ENCODE data around the gene SLC19A1.
"Not testable (repeated sequence)": the region's sequence is repeated elsewhere in the genome, so short reads cannot be mapped to it uniquely, and the experiment has no call there.

SLC19A1 gene

GRCh38 chr21:45504021-45504515 lies 38.2 kb downstream of the SLC19A1 start:
- 94 to 95% methylated on average over 22 of the region's 22 CpGs for WGBS, 2 experiments

GRCh38 chr21:45503226-45503625 lies 39.0 kb downstream of the SLC19A1 start:
- not testable (repeated sequence) for H3K27ac ChIP-seq (ENCODE audit: insufficient read depth, low read depth, low read length, poor library complexity, severe bottlenecking); H3K4me3 ChIP-seq (ENCODE audit: insufficient read depth, low read depth, low read length); H3K36me3 ChIP-seq (ENCODE audit: control insufficient read depth, insufficient read depth, low read length); H3K4me1 ChIP-seq (ENCODE audit: control insufficient read depth, insufficient read depth, low read length); H3K9me3 ChIP-seq (ENCODE audit: control insufficient read depth, low read length); H3K27me3 ChIP-seq (ENCODE audit: control insufficient read depth, insufficient read depth, low read length, poor library complexity, severe bottlenecking)
- 88 to 100% methylated on average over 2 of the region's 4 CpGs for WGBS, 2 experiments

More at GRCh38 chr21:45504021-45504515, 38.2 kb downstream of the SLC19A1 start:
- Histone ChIP-seq H3K4me1 (ENCODE audit: control insufficient read depth, insufficient read depth, low read length) (no peaks in the 10 kb centered on the region), H3K27me3 (ENCODE audit: control insufficient read depth, insufficient read depth, low read length, poor library complexity, severe bottlenecking) (no peaks in the 10 kb centered on the region), H3K36me3 (ENCODE audit: control insufficient read depth, insufficient read depth, low read length) (no peaks in the 10 kb centered on the region), H3K9me3 (ENCODE audit: control insufficient read depth, low read length) (no peaks in the 10 kb centered on the region), H3K4me3 (ENCODE audit: insufficient read depth, low read depth, low read length) (no peak overlapping the region), H3K27ac (ENCODE audit: insufficient read depth, low read depth, low read length, poor library complexity, severe bottlenecking) (no peak overlapping the region)

GRCh38 chr21:45502600-45502999 lies 39.6 kb downstream of the SLC19A1 start:
- H3K36me3 ChIP-seq (ENCODE audit: control insufficient read depth, insufficient read depth, low read length) = no peaks in the 10 kb centered on the region
- no peak overlapping the region for H3K27ac ChIP-seq (ENCODE audit: insufficient read depth, low read depth, low read length, poor library complexity, severe bottlenecking)
- H3K9me3 ChIP-seq (ENCODE audit: control insufficient read depth, low read length) = no peaks in the 10 kb centered on the region
- H3K4me3 ChIP-seq (ENCODE audit: insufficient read depth, low read depth, low read length) = no peak overlapping the region
- 95% methylated on average over 10 of the region's 10 CpGs for WGBS, 2 experiments
- no peaks in the 10 kb centered on the region for H3K4me1 ChIP-seq (ENCODE audit: control insufficient read depth, insufficient read depth, low read length)
- no peaks in the 10 kb centered on the region for H3K27me3 ChIP-seq (ENCODE audit: control insufficient read depth, insufficient read depth, low read length, poor library complexity, severe bottlenecking)

- WGBS, 2 experiments = 92 to 95% methylated on average over 13 of the region's 13 CpGs
- Histone ChIP-seq H3K4me1 (ENCODE audit: control insufficient read depth, insufficient read depth, low read length) (no peaks in the 10 kb centered on the region), H3K9me3 (ENCODE audit: control insufficient read depth, low read length) (no peaks in the 10 kb centered on the region), H3K27me3 (ENCODE audit: control insufficient read depth, insufficient read depth, low read length, poor library complexity, severe bottlenecking) (no peaks in the 10 kb centered on the region), H3K4me3 (ENCODE audit: insufficient read depth, low read depth, low read length) (no peak overlapping the region), H3K36me3 (ENCODE audit: control insufficient read depth, insufficient read depth, low read length) (no peaks in the 10 kb centered on the region), H3K27ac (ENCODE audit: insufficient read depth, low read depth, low read length, poor library complexity, severe bottlenecking) (no peak overlapping the region)
Observed at GRCh38 chr21:45502006-45502345, 40.3 kb downstream of the SLC19A1 start.

- not testable (repeated sequence) for H3K4me1 ChIP-seq (ENCODE audit: control insufficient read depth, insufficient read depth, low read length); H3K9me3 ChIP-seq (ENCODE audit: control insufficient read depth, low read length); H3K4me3 ChIP-seq (ENCODE audit: insufficient read depth, low read depth, low read length); H3K27me3 ChIP-seq (ENCODE audit: control insufficient read depth, insufficient read depth, low read length, poor library complexity, severe bottlenecking); H3K27ac ChIP-seq (ENCODE audit: insufficient read depth, low read depth, low read length, poor library complexity, severe bottlenecking); H3K36me3 ChIP-seq (ENCODE audit: control insufficient read depth, insufficient read depth, low read length)
- WGBS, 2 experiments = 93 to 94% methylated on average over 19 of the region's 20 CpGs
Observed at GRCh38 chr21:45501081-45502005, 40.9 kb downstream of the SLC19A1 start.

- Histone ChIP-seq H3K4me1 (ENCODE audit: control insufficient read depth, insufficient read depth, low read length) (no peaks in the 10 kb centered on the region), H3K36me3 (ENCODE audit: control insufficient read depth, insufficient read depth, low read length) (peaks cover 7% of the 10 kb centered on the region), H3K9me3 (ENCODE audit: control insufficient read depth, low read length) (no peaks in the 10 kb centered on the region), H3K4me3 (ENCODE audit: insufficient read depth, low read depth, low read length) (no peak overlapping the region), H3K27ac (ENCODE audit: insufficient read depth, low read depth, low read length, poor library complexity, severe bottlenecking) (no peak overlapping the region), H3K27me3 (ENCODE audit: control insufficient read depth, insufficient read depth, low read length, poor library complexity, severe bottlenecking) (no peaks in the 10 kb centered on the region)
- 88 to 89% methylated on average over 6 of the region's 6 CpGs for WGBS, 2 experiments
Observed at GRCh38 chr21:45499970-45500577, 42.2 kb downstream of the SLC19A1 start.

- Histone ChIP-seq H3K4me3 (ENCODE audit: insufficient read depth, low read depth, low read length) (no peak overlapping the region), H3K27me3 (ENCODE audit: control insufficient read depth, insufficient read depth, low read length, poor library complexity, severe bottlenecking) (no peaks in the 10 kb centered on the region), H3K4me1 (ENCODE audit: control insufficient read depth, insufficient read depth, low read length) (no peaks in the 10 kb centered on the region), H3K27ac (ENCODE audit: insufficient read depth, low read depth, low read length, poor library complexity, severe bottlenecking) (no peak overlapping the region), H3K36me3 (ENCODE audit: control insufficient read depth, insufficient read depth, low read length) (peaks cover 7% of the 10 kb centered on the region), H3K9me3 (ENCODE audit: control insufficient read depth, low read length) (no peaks in the 10 kb centered on the region)
- 89 to 90% methylated on average over 25 of the region's 25 CpGs for WGBS, 2 experiments
Observed at GRCh38 chr21:45499201-45499750, 43.0 kb downstream of the SLC19A1 start.

GRCh38 chr21:45498646-45499000 lies 43.6 kb downstream of the SLC19A1 start:
- WGBS, 2 experiments = 93 to 94% methylated on average over 9 of the region's 9 CpGs
- no peaks in the 10 kb centered on the region for H3K27me3 ChIP-seq (ENCODE audit: control insufficient read depth, insufficient read depth, low read length, poor library complexity, severe bottlenecking)
- H3K36me3 ChIP-seq (ENCODE audit: control insufficient read depth, insufficient read depth, low read length) = peaks cover 7% of the 10 kb centered on the region
- no peak overlapping the region for H3K27ac ChIP-seq (ENCODE audit: insufficient read depth, low read depth, low read length, poor library complexity, severe bottlenecking)
- H3K4me3 ChIP-seq (ENCODE audit: insufficient read depth, low read depth, low read length) = no peak overlapping the region
- no peaks in the 10 kb centered on the region for H3K9me3 ChIP-seq (ENCODE audit: control insufficient read depth, low read length)
- H3K4me1 ChIP-seq (ENCODE audit: control insufficient read depth, insufficient read depth, low read length) = no peaks in the 10 kb centered on the region

DNA sequence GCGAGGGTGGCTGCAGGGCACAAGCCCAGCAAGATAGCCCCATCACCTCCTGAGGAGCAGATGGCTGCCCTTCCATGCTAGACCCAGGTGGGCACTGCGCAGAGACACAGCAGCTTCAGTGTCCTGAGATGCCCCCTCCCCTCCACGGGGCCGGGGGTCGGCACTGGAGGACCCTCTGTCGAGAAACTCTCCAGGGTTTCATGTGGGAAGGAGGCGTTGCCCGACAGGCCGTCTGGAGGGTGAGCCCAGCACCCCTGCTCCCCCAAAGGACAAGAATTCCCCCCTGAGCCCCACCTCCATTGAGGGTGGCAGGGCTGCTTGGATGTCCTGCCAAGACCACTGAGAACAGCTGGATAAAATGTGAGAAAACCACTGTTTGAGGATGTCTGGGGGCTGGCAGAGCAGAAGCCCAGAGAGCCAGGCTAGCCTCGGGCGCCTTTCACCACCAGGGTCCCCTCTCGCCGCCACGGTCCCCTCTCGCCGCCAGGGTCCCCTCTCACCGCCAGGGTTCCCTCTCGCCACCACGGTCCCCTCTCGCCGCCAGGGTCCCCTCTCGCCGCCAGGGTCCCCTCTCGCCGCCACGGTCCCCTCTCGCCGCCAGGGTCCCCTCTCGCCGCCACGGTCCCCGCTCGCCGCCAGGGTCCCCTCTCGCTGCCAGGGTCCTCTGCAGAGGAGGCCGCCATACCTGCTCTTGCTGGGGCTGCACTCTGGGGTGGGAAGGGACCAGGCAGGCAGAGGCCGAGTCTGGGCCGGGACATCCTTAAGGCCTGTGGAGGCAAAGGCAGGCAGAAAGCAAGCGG lies 44.2 kb downstream of the SLC19A1 start:
- Histone ChIP-seq H3K9me3 (ENCODE audit: control insufficient read depth, low read length) (no peaks in the 10 kb centered on the region), H3K27ac (ENCODE audit: insufficient read depth, low read depth, low read length, poor library complexity, severe bottlenecking) (no peak overlapping the region), H3K27me3 (ENCODE audit: control insufficient read depth, insufficient read depth, low read length, poor library complexity, severe bottlenecking) (no peaks in the 10 kb centered on the region), H3K36me3 (ENCODE audit: control insufficient read depth, insufficient read depth, low read length) (peaks cover 7% of the 10 kb centered on the region), H3K4me1 (ENCODE audit: control insufficient read depth, insufficient read depth, low read length) (no peaks in the 10 kb centered on the region), H3K4me3 (ENCODE audit: insufficient read depth, low read depth, low read length) (no peak overlapping the region)
- WGBS, 2 experiments = 94 to 96% methylated on average over 39 of the region's 39 CpGs

Data from ectodermal cell (in vitro differentiated cells).